Gastroesophageal sphincter (tissue), 4 donors: ENCODE measurements around the gene TMC1. TPM values are rescaled to one million over a fixed set of nuclear protein-coding genes. Genes with fewer than 3 reads are reported as not detected.
A peak's percentile ranks its signal among the peaks of the same experiment; 100 is the strongest.

ENCODE experiments used
- ATAC-seq: fragments of 150-250 bp; one replicate; pipeline ENCODE4 v1.9.1; 2016; ENCODE audit warnings: mild to moderate bottlenecking, moderate library complexity
- H3K27ac ChIP-seq, 4 donors: fragments of 200-600 bp; sonication (generic) in 3 of 4; 1 replicate in 3 of 4; 2 replicates in 1 of 4; pipeline ENCODE4 v1.5.1; 2016 to 2019
- H3K27me3 ChIP-seq: fragments of 200-600 bp; sonication (generic); one replicate; pipeline ENCODE4 v1.5.1; 2019
- H3K36me3 ChIP-seq, 2 donors: fragments of 200-600 bp; sonication (generic); one replicate each; pipeline ENCODE4 v1.5.1; 2019; ENCODE audit warnings: control low read depth in 1 of 2
- H3K4me1 ChIP-seq, 3 donors: fragments of 200-600 bp; sonication (generic); 1 replicate in 2 of 3; 2 replicates in 1 of 3; pipeline ENCODE4 v1.5.1; 2016 to 2019; ENCODE audit warnings: control low read depth in 2 of 3
- H3K4me3 ChIP-seq, 2 donors: fragments of 200-600 bp; sonication (generic); one replicate each; pipeline ENCODE4 v1.5.1; 2019; ENCODE audit warnings: mild to moderate bottlenecking in 1 of 2, moderate library complexity in 1 of 2
- H3K9me3 ChIP-seq, 3 donors: fragments of 200-600 bp; sonication (generic); one replicate each; pipeline ENCODE4 v1.5.1; 2017 to 2019; ENCODE audit warnings: control low read depth in 2 of 3
- EP300 ChIP-seq: sonication (generic); formaldehyde crosslinking; IDR thresholded peaks from one replicate; pipeline ENCODE4 v1.6.1; 2017; ENCODE audit warnings: antibody characterized with exemption, mild to moderate bottlenecking
- POLR2A ChIP-seq, 2 donors: fragments of 450-650 bp; IDR thresholded peaks; one replicate each; pipeline ENCODE4 v1.6.1; 2017; ENCODE audit warnings: antibody characterized with exemption in 2 of 2, mild to moderate bottlenecking in 2 of 2, moderate library complexity in 1 of 2
- POLR2AphosphoS5 ChIP-seq: sonication (generic); formaldehyde crosslinking; IDR thresholded peaks from one replicate; pipeline ENCODE4 v1.6.1; 2017; ENCODE audit warnings: antibody characterized with exemption
- WGBS, 2 donors: methylation state at CpG; one replicate each; pipeline ENCODE4 v1.1.5; 2018; ENCODE audit warnings: low coverage in 1 of 2; 5-methylcytosine and 5-hydroxymethylcytosine counted together
- total RNA-seq, 4 donors: library from RNA; depleted of rRNA; stranded (reverse); fragments of >200 nt; gene quantifications; one replicate each; pipeline ENCODE4 v1.1.0, GENCODE V29; 2016
- TF ChIP-seq, protein P1 (sequence below), 4 experiments: fragments of 200-600 bp in 2 of 4; fragments of 450-650 bp in 2 of 4; sonication (generic) in 1 of 4; IDR thresholded peaks; one replicate each; pipeline ENCODE4 v1.5.1; 2017 to 2019; ENCODE audit warnings: antibody characterized with exemption in 4 of 4, mild to moderate bottlenecking in 2 of 4, moderate library complexity in 2 of 4

Gene TMC1
- total RNA-seq, 4 donors from 2014 or later = not detected

DNA sequence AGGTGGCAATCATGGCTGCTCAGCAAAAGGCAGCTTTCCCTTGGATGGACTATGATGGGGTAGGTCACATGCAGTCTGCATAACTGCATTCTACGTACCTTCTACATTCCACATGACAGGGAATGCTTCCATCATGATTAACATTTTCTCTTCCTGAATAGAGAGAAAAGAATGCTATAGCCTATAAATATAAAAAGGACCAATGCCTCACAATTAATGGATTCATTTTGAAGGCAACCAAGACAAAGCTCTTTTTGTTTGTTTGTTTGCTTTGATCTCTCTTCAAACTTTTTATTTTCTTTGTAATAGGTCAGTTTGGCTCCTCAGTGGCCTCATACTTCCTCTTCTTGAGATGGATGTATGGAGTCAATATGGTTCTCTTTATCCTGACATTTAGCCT lies 230.1 kb downstream of the TMC1 start:
- Histone ChIP-seq H3K36me3 (no peaks in the 10 kb centered on the region), H3K9me3 (no peaks in the 10 kb centered on the region), H3K27ac (no peak overlapping the region), H3K4me3 (no peak overlapping the region), H3K27me3 (no peaks in the 10 kb centered on the region), H3K4me1 (no peaks in the 10 kb centered on the region)
- no peak for TF ChIP-seq POLR2AphosphoS5
- TF ChIP-seq EP300 = no peak
- no peak for TF ChIP-seq POLR2A (IDR thresholded peaks at IDR 0.05)
- TF ChIP-seq, protein P1, sequence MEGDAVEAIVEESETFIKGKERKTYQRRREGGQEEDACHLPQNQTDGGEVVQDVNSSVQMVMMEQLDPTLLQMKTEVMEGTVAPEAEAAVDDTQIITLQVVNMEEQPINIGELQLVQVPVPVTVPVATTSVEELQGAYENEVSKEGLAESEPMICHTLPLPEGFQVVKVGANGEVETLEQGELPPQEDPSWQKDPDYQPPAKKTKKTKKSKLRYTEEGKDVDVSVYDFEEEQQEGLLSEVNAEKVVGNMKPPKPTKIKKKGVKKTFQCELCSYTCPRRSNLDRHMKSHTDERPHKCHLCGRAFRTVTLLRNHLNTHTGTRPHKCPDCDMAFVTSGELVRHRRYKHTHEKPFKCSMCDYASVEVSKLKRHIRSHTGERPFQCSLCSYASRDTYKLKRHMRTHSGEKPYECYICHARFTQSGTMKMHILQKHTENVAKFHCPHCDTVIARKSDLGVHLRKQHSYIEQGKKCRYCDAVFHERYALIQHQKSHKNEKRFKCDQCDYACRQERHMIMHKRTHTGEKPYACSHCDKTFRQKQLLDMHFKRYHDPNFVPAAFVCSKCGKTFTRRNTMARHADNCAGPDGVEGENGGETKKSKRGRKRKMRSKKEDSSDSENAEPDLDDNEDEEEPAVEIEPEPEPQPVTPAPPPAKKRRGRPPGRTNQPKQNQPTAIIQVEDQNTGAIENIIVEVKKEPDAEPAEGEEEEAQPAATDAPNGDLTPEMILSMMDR (IDR thresholded peaks at IDR 0.05) = no peak
- 53 to 63% methylated on average over 1 of the region's 1 CpG for WGBS, 2 donors
- ATAC-seq = no peak

DNA sequence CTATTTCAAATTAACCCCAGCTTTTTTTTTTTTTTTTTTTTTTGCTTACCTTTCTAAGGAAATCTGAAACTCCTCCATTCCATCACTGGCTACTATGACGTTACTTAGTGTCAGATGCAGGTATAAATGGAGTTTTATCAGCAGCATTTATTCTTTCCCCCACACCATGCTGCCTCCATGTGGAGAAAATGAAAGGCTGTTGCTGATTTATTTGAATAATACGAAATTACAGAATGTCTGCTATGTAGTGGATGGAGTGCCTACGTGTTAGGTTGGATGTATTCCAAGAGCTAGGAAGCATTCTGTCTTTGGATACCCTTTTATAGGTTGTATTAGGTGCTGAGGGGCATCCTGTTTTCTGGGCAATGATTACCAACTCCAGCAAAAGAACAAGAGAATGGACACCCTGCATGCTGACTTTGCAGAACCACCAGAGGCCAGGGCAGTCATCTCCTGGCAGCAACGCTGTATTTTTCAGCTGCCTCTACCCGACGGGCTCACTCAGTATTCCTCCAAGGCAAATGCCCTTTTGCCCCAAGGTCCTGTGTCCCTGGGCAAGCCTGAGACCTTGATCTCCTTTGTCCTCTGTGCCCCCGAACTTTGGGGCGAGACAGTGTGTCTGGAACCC lies 232.0 kb downstream of the TMC1 start:
- ATAC-seq = no peak
- TF ChIP-seq, protein P1 (IDR thresholded peaks at IDR 0.05) = peak in 1 of 4 experiments; percentile 50
- TF ChIP-seq POLR2AphosphoS5 = no peak
- WGBS, 2 donors = 38 to 46% methylated on average over 5 to 7 of the region's 8 CpGs

DNA sequence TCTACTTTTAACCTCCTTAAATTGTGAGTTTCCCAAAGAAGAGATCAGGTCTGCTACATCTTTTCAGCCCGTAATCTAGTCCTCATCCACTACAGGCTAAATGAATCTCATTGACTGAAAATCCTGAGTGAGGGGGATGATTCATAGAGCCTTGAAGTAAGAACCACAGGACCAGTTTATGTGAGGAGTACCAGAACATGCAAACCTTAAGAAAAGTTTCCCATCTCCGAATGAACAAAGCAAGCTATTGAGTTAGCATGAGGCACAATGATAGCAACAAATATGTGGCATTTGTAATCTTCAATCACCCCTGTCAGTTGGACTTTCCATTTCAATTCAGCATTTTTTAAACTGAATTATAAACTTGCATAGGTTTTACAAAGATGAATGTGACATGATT lies 234.4 kb downstream of the TMC1 start:
- TF ChIP-seq, protein P1 (IDR thresholded peaks at IDR 0.05) = no peak
- no peak for TF ChIP-seq POLR2AphosphoS5
- no peak for TF ChIP-seq EP300
- TF ChIP-seq POLR2A (IDR thresholded peaks at IDR 0.05) = no peak
- WGBS, 2 donors = 74 to 96% methylated on average over 2 of the region's 2 CpGs
- no peak overlapping the region for H3K4me3 ChIP-seq
- no peaks in the 10 kb centered on the region for H3K9me3 ChIP-seq
- H3K27me3 ChIP-seq = no peaks in the 10 kb centered on the region
- no peak for ATAC-seq
- H3K36me3 ChIP-seq = no peaks in the 10 kb centered on the region
- no peak overlapping the region for H3K27ac ChIP-seq
- H3K4me1 ChIP-seq = no peaks in the 10 kb centered on the region

More for the DNA sequence above, 232.0 kb downstream of the TMC1 start:
- no peak overlapping the region for H3K27ac ChIP-seq
- H3K9me3 ChIP-seq = no peaks in the 10 kb centered on the region
- H3K4me3 ChIP-seq = no peak overlapping the region
- H3K27me3 ChIP-seq = no peaks in the 10 kb centered on the region
- no peaks in the 10 kb centered on the region for H3K36me3 ChIP-seq
- H3K4me1 ChIP-seq = no peaks in the 10 kb centered on the region

DNA sequence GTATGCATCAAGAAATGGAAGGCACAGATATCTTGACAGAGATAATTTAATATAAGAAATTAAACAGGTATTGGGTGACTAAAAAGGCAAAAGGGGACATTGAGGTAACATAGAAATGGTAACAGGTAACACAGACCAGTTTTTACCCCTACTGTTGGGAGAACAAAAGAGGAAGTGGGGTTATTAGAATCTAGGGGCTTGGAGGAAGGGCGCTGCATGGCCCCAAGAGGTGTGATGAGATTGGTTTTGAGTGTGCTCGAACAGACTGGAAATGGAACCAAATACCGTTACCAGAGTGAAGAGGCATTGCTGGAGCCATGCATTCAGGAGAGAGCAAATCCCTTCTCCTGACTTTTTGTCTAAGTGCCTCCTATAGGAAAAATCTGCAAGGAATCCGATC lies 237.5 kb downstream of the TMC1 start:
- no peak overlapping the region for H3K4me3 ChIP-seq
- H3K27me3 ChIP-seq = peaks cover 6% of the 10 kb centered on the region
- H3K27ac ChIP-seq = no peak overlapping the region
- no peak for ATAC-seq
- TF ChIP-seq POLR2A (IDR thresholded peaks at IDR 0.05) (no peak), EP300 (no peak), POLR2AphosphoS5 (no peak)
- TF ChIP-seq, protein P1 (IDR thresholded peaks at IDR 0.05) = no peak
- 77 to 86% methylated on average over 3 to 4 of the region's 4 CpGs for WGBS, 2 donors
- no peaks in the 10 kb centered on the region for H3K36me3 ChIP-seq
- H3K9me3 ChIP-seq = no peaks in the 10 kb centered on the region
- H3K4me1 ChIP-seq = no peaks in the 10 kb centered on the region

GRCh38 chr9:72763022-72763421 lies 241.6 kb downstream of the TMC1 start:
- Histone ChIP-seq H3K27me3 (peaks cover 6% of the 10 kb centered on the region), H3K9me3 (no peaks in the 10 kb centered on the region), H3K4me1 (no peaks in the 10 kb centered on the region), H3K27ac (no peak overlapping the region), H3K36me3 (no peaks in the 10 kb centered on the region), H3K4me3 (no peak overlapping the region)
- ATAC-seq = no peak
- WGBS, 2 donors = 83 to 86% methylated on average over 2 of the region's 2 CpGs
- TF ChIP-seq, protein P1 (IDR thresholded peaks at IDR 0.05) = no peak
- TF ChIP-seq POLR2A (IDR thresholded peaks at IDR 0.05) = no peak
- TF ChIP-seq EP300 = no peak
- no peak for TF ChIP-seq POLR2AphosphoS5
